Esophagus (tissue), 2 donors: Measurements from ENCODE around the gene PPP2R2C. TPM values are rescaled to one million over a fixed set of nuclear protein-coding genes. Genes with fewer than 3 reads are reported as not detected.
A peak's percentile ranks its signal among the peaks of the same experiment; 100 is the strongest.

Source experiments
- H3K27ac ChIP-seq, 2 donors: one replicate each; pipeline ENCODE4 v1.5.1; 2013; ENCODE audit warnings: low read depth in 2 of 2, mild to moderate bottlenecking in 2 of 2, inconsistent platforms in 1 of 2, low read length in 1 of 2, moderate library complexity in 1 of 2
- H3K27me3 ChIP-seq, 2 donors: one replicate each; pipeline ENCODE4 v1.6.1; 2013; ENCODE audit warnings: low read length in 2 of 2, control low read depth in 1 of 2, mild to moderate bottlenecking in 1 of 2; ENCODE audit not compliant: insufficient read depth in 2 of 2, control insufficient read depth in 1 of 2
- H3K36me3 ChIP-seq, 2 donors: one replicate each; pipeline ENCODE4 v1.6.1; 2013; ENCODE audit warnings: low read length in 1 of 2; ENCODE audit not compliant: control insufficient read depth in 2 of 2, insufficient read depth in 2 of 2
- H3K4me1 ChIP-seq, 2 donors: one replicate each; pipeline ENCODE4 v1.6.1; 2013; ENCODE audit warnings: low read length in 1 of 2; ENCODE audit not compliant: control insufficient read depth in 2 of 2, insufficient read depth in 2 of 2
- H3K4me3 ChIP-seq, 2 donors: one replicate each; pipeline ENCODE4 v1.5.1; 2013; ENCODE audit warnings: low read length in 2 of 2, mild to moderate bottlenecking in 2 of 2, low read depth in 1 of 2, moderate library complexity in 1 of 2
- H3K9me3 ChIP-seq, 2 donors: one replicate each; pipeline ENCODE4 v1.6.1; 2013; ENCODE audit warnings: mild to moderate bottlenecking in 2 of 2, low read depth in 1 of 2, low read length in 1 of 2, moderate library complexity in 1 of 2; ENCODE audit not compliant: control insufficient read depth in 2 of 2, insufficient read depth in 1 of 2
- WGBS, 2 donors: extraction: QIAGEN DNeasy Blood & Tissue Kit; methylation state at CpG; one replicate each; pipeline ENCODE4 v1.1.7; 2013; 5-methylcytosine and 5-hydroxymethylcytosine counted together
- polyA plus RNA-seq, 2 donors: library from polyadenylated mRNA; stranded (reverse); fragments of 200-250 nt; gene quantifications; one replicate each; pipeline ENCODE4 v1.2.3, GENCODE V29; 2013
- donor health status: healthy with polysubstance abuse.
- donor health status: Bipolar disorder and iron deficiency.

Gene PPP2R2C
- polyA plus RNA-seq, 2 donors: 23.2 to 26.7 TPM

DNA sequence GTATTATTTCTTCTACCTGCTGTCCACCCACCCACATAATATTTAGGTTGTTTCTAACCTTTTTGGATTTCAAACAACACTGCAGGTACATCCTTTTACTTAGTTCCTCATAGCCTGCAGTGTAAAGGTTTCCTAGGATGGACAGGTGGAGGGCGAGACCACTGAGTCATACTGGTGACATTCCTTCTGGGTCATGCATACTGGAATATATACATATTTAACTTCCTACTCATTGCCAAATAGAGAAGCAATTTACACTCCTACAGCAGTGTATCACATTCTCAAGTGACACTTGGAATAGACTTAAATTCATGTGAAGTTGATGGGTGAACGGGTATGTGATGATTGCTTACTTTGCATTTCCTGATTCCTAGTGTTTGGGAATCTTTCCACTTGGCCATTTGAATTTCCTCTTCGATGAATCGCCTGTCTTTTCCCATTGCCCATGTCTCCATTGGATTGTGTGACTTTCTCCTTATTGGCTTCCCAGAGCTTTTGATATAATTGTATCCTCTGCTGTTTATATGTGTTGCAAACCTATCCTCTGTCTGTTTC lies 8.2 kb upstream of the PPP2R2C start:
- Histone ChIP-seq H3K4me1 (no peaks in the 10 kb centered on the region), H3K27ac (no peak overlapping the region), H3K36me3 (no peaks in the 10 kb centered on the region), H3K27me3 (no peaks in the 10 kb centered on the region), H3K4me3 (no peak overlapping the region), H3K9me3 (peaks cover 0 to 2% of the 10 kb centered on the region in 2 donors)
- WGBS, 2 donors: 63 to 65% methylated on average over 4 of the region's 4 CpGs

- peaks cover 0 to 3% of the 10 kb centered on the region in 2 donors for H3K9me3 ChIP-seq
- no peak overlapping the region for H3K27ac ChIP-seq
- H3K27me3 ChIP-seq: no peaks in the 10 kb centered on the region
- H3K4me3 ChIP-seq: no peak overlapping the region
- H3K36me3 ChIP-seq: no peaks in the 10 kb centered on the region
- WGBS, 2 donors: 71 to 75% methylated on average over 17 of the region's 17 CpGs
- peaks cover 0 to 4% of the 10 kb centered on the region in 2 donors for H3K4me1 ChIP-seq
These were observed 6.3 kb upstream of the PPP2R2C start for GRCh38 chr4:6478546-6479220.

DNA sequence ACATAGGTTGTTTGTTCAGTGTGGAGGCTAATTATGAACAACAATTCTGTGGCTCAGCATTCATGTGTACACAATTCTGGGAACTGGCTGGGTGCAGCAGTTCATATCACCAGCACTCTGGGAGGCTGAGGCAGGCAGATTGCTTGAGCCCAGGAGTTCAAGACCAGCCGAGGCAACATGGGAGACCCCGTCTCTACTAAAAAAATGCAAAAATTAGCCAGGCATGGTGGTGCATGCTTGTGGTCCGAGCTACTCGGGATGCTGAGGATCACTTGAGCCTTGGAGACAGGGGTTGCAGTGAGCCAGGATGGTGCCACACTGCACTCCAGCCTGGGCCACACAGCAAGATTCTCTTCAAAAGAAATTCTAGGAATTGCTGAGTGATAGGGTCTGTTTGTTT lies 4.5 kb upstream of the PPP2R2C start:
- Histone ChIP-seq H3K27me3 (no peaks in the 10 kb centered on the region), H3K4me3 (no peak overlapping the region), H3K9me3 (peaks cover 0 to 3% of the 10 kb centered on the region in 2 donors), H3K36me3 (no peaks in the 10 kb centered on the region), H3K27ac (no peak overlapping the region), H3K4me1 (peaks cover 3 to 10% of the 10 kb centered on the region in 2 donors)
- 88 to 94% methylated on average over 4 of the region's 4 CpGs for WGBS, 2 donors

- WGBS, 2 donors: 89% methylated on average over 11 of the region's 11 CpGs
- peaks cover 0 to 3% of the 10 kb centered on the region in 2 donors for H3K9me3 ChIP-seq
- H3K27ac ChIP-seq: no peak overlapping the region
- no peaks in the 10 kb centered on the region for H3K27me3 ChIP-seq
- no peaks in the 10 kb centered on the region for H3K36me3 ChIP-seq
- H3K4me3 ChIP-seq: no peak overlapping the region
- peaks cover 3 to 12% of the 10 kb centered on the region in 2 donors for H3K4me1 ChIP-seq
These were observed 3.1 kb upstream of the PPP2R2C start for GRCh38 chr4:6475492-6476020.

DNA sequence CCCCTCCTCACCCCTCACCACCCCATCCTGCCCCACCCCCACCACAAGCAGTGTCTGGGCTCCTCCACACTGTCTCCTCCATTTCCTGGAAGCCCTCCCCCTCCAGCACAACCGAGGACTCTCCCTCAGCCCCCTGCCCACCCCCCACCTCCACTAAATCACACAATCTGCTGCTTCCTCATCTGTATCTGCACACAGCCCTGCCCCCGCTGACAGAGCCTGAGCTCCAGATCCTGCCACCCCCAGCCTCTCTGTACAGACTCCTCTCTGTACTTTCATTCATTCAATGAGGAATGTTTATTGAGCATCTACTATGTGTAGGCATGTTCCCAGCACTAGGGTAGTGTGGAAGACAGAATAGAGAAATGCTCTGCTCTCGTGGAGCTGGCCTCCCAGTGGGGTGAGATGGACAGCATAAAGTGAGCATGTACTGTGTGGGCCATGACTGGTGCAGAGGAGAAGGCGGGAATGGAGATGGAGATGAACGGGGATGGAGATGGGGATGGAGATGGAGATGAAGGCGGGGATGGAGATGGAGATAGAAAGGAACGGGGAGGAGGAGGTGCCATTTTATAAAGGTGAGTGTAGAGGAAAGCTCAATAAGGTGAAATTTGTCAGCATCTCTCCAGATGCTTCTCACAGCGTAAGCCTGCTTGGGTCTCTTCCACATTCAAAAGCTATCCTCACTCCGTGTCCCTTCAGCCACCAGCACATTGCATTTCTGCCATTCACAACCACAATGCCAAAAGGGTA lies 2.5 kb upstream of the PPP2R2C start:
- Histone ChIP-seq H3K27me3 (no peaks in the 10 kb centered on the region), H3K27ac (no peak overlapping the region), H3K9me3 (peaks cover 0 to 3% of the 10 kb centered on the region in 2 donors), H3K4me1 (peaks cover 3 to 17% of the 10 kb centered on the region in 2 donors), H3K4me3 (no peak overlapping the region), H3K36me3 (peaks cover 0 to under 1% of the 10 kb centered on the region in 2 donors)
- WGBS, 2 donors: 75 to 78% methylated on average over 9 of the region's 9 CpGs

- Histone ChIP-seq H3K27ac (no peak overlapping the region), H3K4me1 (peaks cover 3 to 19% of the 10 kb centered on the region in 2 donors), H3K36me3 (peaks cover 0 to 3% of the 10 kb centered on the region in 2 donors), H3K9me3 (peaks cover 0 to 3% of the 10 kb centered on the region in 2 donors), H3K4me3 (no peak overlapping the region), H3K27me3 (no peaks in the 10 kb centered on the region)
- 43 to 54% methylated on average over 5 of the region's 5 CpGs for WGBS, 2 donors
These were observed 1.7 kb upstream of the PPP2R2C start for GRCh38 chr4:6474053-6474568.

DNA sequence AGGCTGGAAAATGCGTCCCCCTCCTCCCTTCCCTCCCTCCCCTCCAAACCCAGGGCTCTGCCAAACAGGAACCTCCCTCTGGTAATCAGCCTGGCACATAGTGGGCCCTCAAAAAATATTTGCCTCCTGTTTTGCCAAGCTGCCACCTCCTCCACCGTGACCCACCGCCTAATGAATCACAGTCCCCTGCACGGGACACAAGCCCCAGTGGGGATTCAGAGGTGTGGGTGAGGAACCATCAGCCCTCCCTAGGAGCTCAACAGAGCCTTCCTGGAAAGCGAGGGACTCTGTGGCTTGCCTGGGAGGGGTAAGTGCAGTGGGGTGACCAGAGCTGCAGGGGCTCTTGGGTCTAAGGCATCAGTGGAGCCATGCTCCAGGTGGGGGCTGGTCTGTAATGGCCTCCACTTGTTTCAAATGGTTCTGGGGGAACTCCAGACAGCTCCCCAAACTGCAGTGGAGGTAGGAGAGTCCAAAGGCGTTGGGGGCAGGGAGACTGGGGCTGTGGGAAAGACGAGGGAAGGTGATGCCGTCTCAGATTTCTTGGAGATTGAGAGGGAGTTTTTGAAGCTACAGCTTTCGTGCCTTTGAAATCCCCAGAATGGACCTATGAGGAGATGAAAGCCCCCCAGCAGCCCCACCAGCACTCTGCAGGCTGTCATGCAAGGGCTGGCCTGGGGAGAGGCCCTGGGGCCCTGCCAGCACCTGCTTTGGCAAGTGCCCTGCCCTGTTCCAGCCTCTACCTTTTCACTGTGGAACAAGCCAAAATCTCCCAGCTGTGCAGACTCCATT lies 1.0 kb upstream of the PPP2R2C start:
- WGBS, 2 donors: 31 to 33% methylated on average over 9 of the region's 9 CpGs
- peaks cover 0 to 3% of the 10 kb centered on the region in 2 donors for H3K9me3 ChIP-seq
- H3K36me3 ChIP-seq: peaks cover 0 to 3% of the 10 kb centered on the region in 2 donors
- H3K27me3 ChIP-seq: no peaks in the 10 kb centered on the region
- peaks cover 3 to 19% of the 10 kb centered on the region in 2 donors for H3K4me1 ChIP-seq
- H3K27ac ChIP-seq: peak overlapping the region in 1 of 2 donors; percentile 25
- no peak overlapping the region for H3K4me3 ChIP-seq

GRCh38 chr4:6472008-6472386 lies 417 bp downstream of the PPP2R2C start:
- Histone ChIP-seq H3K36me3 (peaks cover 0 to 3% of the 10 kb centered on the region in 2 donors), H3K27me3 (no peaks in the 10 kb centered on the region), H3K4me1 (peaks cover 3 to 19% of the 10 kb centered on the region in 2 donors), H3K9me3 (peaks cover 0 to 3% of the 10 kb centered on the region in 2 donors), H3K4me3 (peak overlapping the region; percentile 68 to 71), H3K27ac (no peak overlapping the region)
- 2% methylated on average over 35 to 44 of the region's 44 CpGs for WGBS, 2 donors
